Psoas muscle (tissue), 8 donors: ENCODE measurements around the gene GLP1R. TPM values are rescaled to one million over a fixed set of nuclear protein-coding genes. Genes with fewer than 3 reads are reported as not detected.

ENCODE experiments used
- ATAC-seq, 4 donors: fragments of 200-7000 bp; cut with Tn5 transposase; one replicate each; pipeline ENCODE4 v1.9.1; 2020; ENCODE audit warnings: moderate library complexity in 3 of 4, mild to moderate bottlenecking in 2 of 4
- DNase-seq, 2 donors: peaks; one replicate each; pipeline ENCODE4 v3.0.0-alpha.2; 2020
- H3K27ac ChIP-seq: fragments of 200-600 bp; one replicate; pipeline ENCODE4 v1.8.0; 2022
- H3K27me3 ChIP-seq, 3 donors: fragments of 200-600 bp in 1 of 3; one replicate each; pipeline versions ENCODE4 v1.6.1 to v1.8.0; 2013 to 2022; ENCODE audit warnings: low read length in 2 of 3, mild to moderate bottlenecking in 2 of 3, moderate library complexity in 1 of 3; ENCODE audit not compliant: insufficient read depth in 3 of 3
- H3K36me3 ChIP-seq, 2 donors: fragments of 200-600 bp in 1 of 2; one replicate each; pipeline versions ENCODE4 v1.6.1 to v1.8.0; 2013 to 2022; ENCODE audit warnings: low read depth in 1 of 2, mild to moderate bottlenecking in 1 of 2, moderate library complexity in 1 of 2; ENCODE audit not compliant: insufficient read depth in 1 of 2
- H3K4me1 ChIP-seq: fragments of 200-600 bp; one replicate; pipeline ENCODE4 v1.8.0; 2022
- H3K4me3 ChIP-seq: fragments of 200-600 bp; one replicate; pipeline ENCODE4 v1.8.0; 2022; ENCODE audit warnings: mild to moderate bottlenecking
- H3K9me3 ChIP-seq: fragments of 200-600 bp; one replicate; pipeline ENCODE4 v1.8.0; 2022
- CTCF ChIP-seq: fragments of 200-600 bp; IDR thresholded peaks from one replicate; pipeline ENCODE4 v1.8.0; 2022; ENCODE audit warnings: antibody characterized with exemption
- WGBS, 3 donors: extraction: QIAGEN DNeasy Blood & Tissue Kit; methylation state at CpG; one replicate each; pipeline versions ENCODE4 v1.1.6 to v1.1.7; 2013; 5-methylcytosine and 5-hydroxymethylcytosine counted together
- intact Hi-C, 2 donors: fragments of 100-400 bp; cut with DNase I; formaldehyde crosslinking; loops; one replicate each; pipeline versions ENCODE4 v1.11.0 to v1.14.2; 2022
- polyA plus RNA-seq, 3 donors: library from polyadenylated mRNA; stranded (reverse); fragments of 200-250 nt; gene quantifications; one replicate each; pipeline ENCODE4 v1.2.3, GENCODE V29; 2013
- total RNA-seq, 4 donors: library from RNA; stranded (reverse); fragmentation: NEBNext Ultra II Directional in 2 of 4; extraction: Animal tissue kit (Norgen Biotek cat#: 25700) in 2 of 4; gene quantifications; one replicate each; pipeline versions ENCODE4 v1.2.1 to v1.2.4, GENCODE V29; 2021 to 2023
- donor health status: healthy with polysubstance abuse.
- donor health status: DM: no; HTN: no; CAD: no; lungs with moderate emphysema.
- donor health status: Bipolar disorder and iron deficiency.
- donor health status: healthy.
- donor health status: DM: yes; HTN: yes; CAD: no.
- donor health status: DM: no; HTN: no; CAD: no.
- donor health status: DM: no; HTN: no; CAD: no.
- donor health status: DM: yes; HTN: yes; CAD: no.

Gene GLP1R
- total and polyA plus RNA-seq, 7 donors = not detected

GRCh38 chr6:39093149-39093708 is 44.6 kb downstream of the GLP1R start:
- Histone ChIP-seq H3K27ac (no peak overlapping the region), H3K4me1 (peaks cover 17% of the 10 kb centered on the region), H3K9me3 (no peaks in the 10 kb centered on the region), H3K27me3 (peaks cover 0 to 2% (median 0%) of the 10 kb centered on the region in 3 donors), H3K4me3 (no peak overlapping the region), H3K36me3 (no peaks in the 10 kb centered on the region)
- TF ChIP-seq CTCF = no peak
- DNase-seq (no peak), ATAC-seq (no peak)
- intact Hi-C loops = no loop called here
- 89 to 92% (median 91%) methylated on average over 4 of the region's 4 CpGs for WGBS, 3 donors

GRCh38 chr6:39095578-39095977 is 47.0 kb downstream of the GLP1R start:
- no peak for TF ChIP-seq CTCF
- no peak overlapping the region for H3K4me3 ChIP-seq
- H3K27me3 ChIP-seq = peaks cover 0 to 3% (median 0%) of the 10 kb centered on the region in 3 donors
- no peaks in the 10 kb centered on the region for H3K4me1 ChIP-seq
- no peaks in the 10 kb centered on the region for H3K9me3 ChIP-seq
- intact Hi-C loops = no loop called here
- no peak for DNase-seq
- no peaks in the 10 kb centered on the region for H3K36me3 ChIP-seq
- no peak overlapping the region for H3K27ac ChIP-seq
- ATAC-seq = no peak

GRCh38 chr6:39100358-39100757 is 51.8 kb downstream of the GLP1R start:
- DNase-seq (no peak), ATAC-seq (no peak)
- Histone ChIP-seq H3K9me3 (no peaks in the 10 kb centered on the region), H3K4me1 (no peaks in the 10 kb centered on the region), H3K4me3 (no peak overlapping the region), H3K27ac (no peak overlapping the region), H3K36me3 (peaks cover 0 to 14% of the 10 kb centered on the region in 2 donors), H3K27me3 (peaks cover 0 to 3% (median 0%) of the 10 kb centered on the region in 3 donors)
- WGBS, 3 donors = 63 to 73% (median 70%) methylated on average over 3 of the region's 3 CpGs
- intact Hi-C loops = no loop called here
- TF ChIP-seq CTCF = no peak

- Histone ChIP-seq H3K4me1 (no peaks in the 10 kb centered on the region), H3K4me3 (no peak overlapping the region), H3K36me3 (peaks cover 0 to 17% of the 10 kb centered on the region in 2 donors), H3K27ac (no peak overlapping the region), H3K9me3 (no peaks in the 10 kb centered on the region), H3K27me3 (peaks cover 0 to 3% (median 0%) of the 10 kb centered on the region in 3 donors)
- ATAC-seq (no peak), DNase-seq (no peak)
- intact Hi-C loops = no loop called here
- peak; percentile 17 for TF ChIP-seq CTCF
- WGBS, 3 donors = 63 to 65% (median 64%) methylated on average over 12 of the region's 12 CpGs
Measured at GRCh38 chr6:39102071-39102820, 53.7 kb downstream of the GLP1R start.

GRCh38 chr6:39102821-39103136 is 54.2 kb downstream of the GLP1R start:
- WGBS, 3 donors = 96 to 100% (median 100%) methylated on average over 1 of the region's 1 CpG
- H3K36me3 ChIP-seq = peaks cover 0 to 18% of the 10 kb centered on the region in 2 donors
- H3K4me1 ChIP-seq = no peaks in the 10 kb centered on the region
- peaks cover 0 to 3% (median 0%) of the 10 kb centered on the region in 3 donors for H3K27me3 ChIP-seq
- H3K4me3 ChIP-seq = no peak overlapping the region
- no peak for ATAC-seq
- no peak overlapping the region for H3K27ac ChIP-seq
- DNase-seq = no peak
- TF ChIP-seq CTCF = no peak
- intact Hi-C loops = no loop called here
- H3K9me3 ChIP-seq = no peaks in the 10 kb centered on the region
